Caco-2 (cell line): ENCODE data around the gene KLK2. TPM values are rescaled to one million over a fixed set of nuclear protein-coding genes. Genes with fewer than 3 reads are reported as not detected.

Source experiments
- Bru-seq: library from RNA; stranded (reverse); fragments of 400-500 nt; gene quantifications from one replicate; lab custom pipeline; 2021; lab: Mats Ljungman, UMichigan
- BruChase-seq, 2 experiments: library from RNA; stranded (reverse); fragments of 400-500 nt; gene quantifications; one replicate each; lab custom pipeline; 2021; lab: Mats Ljungman, UMichigan
- BruUV-seq: library from RNA; stranded (reverse); fragments of 400-500 nt; replicated peaks from 2 replicates; lab custom pipeline; 2021; lab: Mats Ljungman, UMichigan
- CTCF ChIA-PET: fragments of 300-600 bp; sonication (Branson Sonifier 250); formaldehyde crosslinking; loops from one replicate; lab custom pipeline; 2022; ENCODE audit warnings: antibody characterized with exemption; lab: Charles Lee
- POLR2A ChIA-PET: fragments of 300-600 bp; sonication (Branson Sonifier 250); formaldehyde crosslinking; loops from one replicate; lab custom pipeline; 2022; ENCODE audit warnings: antibody characterized with exemption; lab: Charles Lee
- DNase-seq, 2 experiments: peaks; one replicate each; pipeline versions ENCODE4 v3.0.0 to v3.0.0-alpha.2; 2020 to 2022
- H3K27me3 ChIP-seq: replicated peaks from 2 replicates; pipeline ENCODE4 v1.6.0; 2011; ENCODE audit warnings: low read length; ENCODE audit not compliant: control insufficient read depth, insufficient read depth
- H3K36me3 ChIP-seq: 2 replicates; pipeline ENCODE4 v1.5.1; 2011; ENCODE audit warnings: low read length; ENCODE audit not compliant: control insufficient read depth, insufficient read depth
- H3K4me1 ChIP-seq: fragments of 250-450 bp; sonication (Bioruptor Pico); 2 replicates; pipeline ENCODE4 v1.5.1; 2020; ENCODE audit warnings: mild to moderate bottlenecking
- H3K4me3 ChIP-seq: 2 replicates; pipeline ENCODE4 v1.5.1; 2011; ENCODE audit warnings: low read depth, mild to moderate bottlenecking, control low read depth, low read length
- H3K9me3 ChIP-seq: fragments of 250-450 bp; sonication (Bioruptor Pico); 2 replicates; pipeline ENCODE4 v1.5.1; 2020; ENCODE audit warnings: mild to moderate bottlenecking, moderate library complexity
- H3K27ac Mint-ChIP-seq: one replicate; pipeline ENCODE4 v1.8.0; 2022; ENCODE audit warnings: mixed read lengths; ENCODE audit not compliant: unreplicated experiment
- H3K27me3 Mint-ChIP-seq: one replicate; pipeline ENCODE4 v1.8.0; 2022; ENCODE audit warnings: mixed read lengths; ENCODE audit not compliant: insufficient read depth, unreplicated experiment
- H3K36me3 Mint-ChIP-seq: one replicate; pipeline ENCODE4 v1.8.0; 2022; ENCODE audit warnings: mild to moderate bottlenecking, mixed read lengths; ENCODE audit not compliant: insufficient read depth, unreplicated experiment
- H3K4me1 Mint-ChIP-seq: one replicate; pipeline ENCODE4 v1.8.0; 2022; ENCODE audit warnings: low read depth, mixed read lengths; ENCODE audit not compliant: unreplicated experiment
- H3K4me3 Mint-ChIP-seq: one replicate; pipeline ENCODE4 v1.8.0; 2022; ENCODE audit warnings: mild to moderate bottlenecking, moderate library complexity, mixed read lengths; ENCODE audit not compliant: unreplicated experiment
- H3K9me3 Mint-ChIP-seq: one replicate; pipeline ENCODE4 v1.8.0; 2022; ENCODE audit warnings: mixed read lengths; ENCODE audit not compliant: unreplicated experiment
- CTCF ChIP-seq, 2 experiments: fragments of 200-600 bp in 1 of 2; IDR thresholded peaks; 1 replicate in 1 of 2; 2 replicates in 1 of 2; pipeline versions ENCODE4 v1.5.1 to v1.8.0; 2011 to 2022; ENCODE audit warnings: antibody characterized with exemption in 1 of 2, control low read depth in 1 of 2, inconsistent platforms in 1 of 2, low read depth in 1 of 2, low read length in 1 of 2, mild to moderate bottlenecking in 1 of 2, moderate library complexity in 1 of 2; ENCODE audit not compliant: insufficient read depth in 1 of 2, severe bottlenecking in 1 of 2, unreplicated experiment in 1 of 2
- intact Hi-C: fragments of 100-400 bp; cut with micrococcal nuclease; formaldehyde crosslinking; loops from one replicate; pipeline ENCODE4 v1.10.0; 2022; ENCODE audit not compliant: unreplicated experiment
- long read RNA-seq: library from polyadenylated mRNA; stranded (forward); transcript quantifications from one replicate; pipeline ENCODE4 v2.0.0, GENCODE V29; 2022
- total RNA-seq: library from RNA; stranded (reverse); gene quantifications from 2 replicates; pipeline ENCODE4 v1.2.3, GENCODE V29; 2022

The KLK2 gene
- total RNA-seq (not detected in 2 replicates), Bru-seq, nascent RNA (not detected), BruChase-seq, experiment 1, labeled RNA remaining after a 2-hour chase (not detected), BruChase-seq, experiment 2, labeled RNA remaining after a 6-hour chase (not detected)
- long read RNA-seq: 0 reads

- no peak for DNase-seq
- no peaks in the 10 kb centered on the region for H3K36me3 Mint-ChIP-seq
- Histone ChIP-seq H3K4me3 (no peak within 1 kb of the TSS), H3K4me1 (no peaks in the 10 kb centered on the region), H3K27me3 (no peaks in the 10 kb centered on the region; the same call in 1 of the 2 replicates), H3K9me3 (no peaks in the 10 kb centered on the region), H3K36me3 (no peaks in the 10 kb centered on the region)
- BruUV-seq: no TSS peak
- ChIA-PET POLR2A (no interaction called here), CTCF (no interaction called here)
- TF ChIP-seq CTCF (IDR thresholded peaks at IDR 0.05; ENCODE audit: insufficient read depth in 1 of 2, low read depth in 1 of 2, low read length in 1 of 2, severe bottlenecking in 1 of 2, unreplicated experiment in 1 of 2): no peak
- H3K27ac Mint-ChIP-seq: no peak within 1 kb of the TSS
- no peaks in the 10 kb centered on the region for H3K4me1 Mint-ChIP-seq
- H3K9me3 Mint-ChIP-seq: no peaks in the 10 kb centered on the region
- H3K4me3 Mint-ChIP-seq: no peak within 1 kb of the TSS
- peaks cover 12% of the 10 kb centered on the region for H3K27me3 Mint-ChIP-seq
- intact Hi-C loops: no loop called here
Measured at GRCh38 chr19:50873056-50873455, at the start of gene KLK2. Gene KLK2, plus strand, starts transcription at chr19:50873439. Its CDS starts 35 bp downstream, at chr19:50873474.

GRCh38 chr19:50826492-50827240 lies 46.6 kb upstream of the KLK2 start:
- peaks cover 7% of the 10 kb centered on the region for H3K36me3 Mint-ChIP-seq
- no peaks in the 10 kb centered on the region for H3K36me3 ChIP-seq
- no peak overlapping the region for H3K27ac Mint-ChIP-seq
- 0 out of 2 replicates have a peak, but pooled peaks cover 5% of the 10 kb centered on the region for H3K4me1 ChIP-seq
- no TSS peak for BruUV-seq
- H3K4me3 Mint-ChIP-seq: no peak overlapping the region
- H3K4me3 ChIP-seq: no peak overlapping the region
- no peaks in the 10 kb centered on the region for H3K9me3 Mint-ChIP-seq
- H3K9me3 ChIP-seq: no peaks in the 10 kb centered on the region
- ChIA-PET POLR2A (no interaction called here), CTCF (no interaction called here)
- no peaks in the 10 kb centered on the region for H3K27me3 ChIP-seq
- TF ChIP-seq CTCF (IDR thresholded peaks at IDR 0.05; ENCODE audit: insufficient read depth in 1 of 2, low read depth in 1 of 2, low read length in 1 of 2, severe bottlenecking in 1 of 2, unreplicated experiment in 1 of 2): no peak
- H3K4me1 Mint-ChIP-seq: no peaks in the 10 kb centered on the region
- H3K27me3 Mint-ChIP-seq: peaks cover 16% of the 10 kb centered on the region
- intact Hi-C loops: no loop called here
- no peak for DNase-seq

GRCh38 chr19:50827476-50827875 lies 45.8 kb upstream of the KLK2 start:
- no peaks in the 10 kb centered on the region for H3K9me3 Mint-ChIP-seq
- intact Hi-C loops: no loop called here
- no peak for DNase-seq
- TF ChIP-seq CTCF (IDR thresholded peaks at IDR 0.05; ENCODE audit: insufficient read depth in 1 of 2, low read depth in 1 of 2, low read length in 1 of 2, severe bottlenecking in 1 of 2, unreplicated experiment in 1 of 2): no peak
- H3K27me3 Mint-ChIP-seq: peaks cover 16% of the 10 kb centered on the region
- ChIA-PET POLR2A (no interaction called here), CTCF (no interaction called here)
- no TSS peak for BruUV-seq
- H3K4me1 Mint-ChIP-seq: no peaks in the 10 kb centered on the region
- Histone ChIP-seq H3K4me3 (no peak overlapping the region), H3K36me3 (no peaks in the 10 kb centered on the region), H3K4me1 (0 out of 2 replicates have a peak, but pooled peaks cover 5% of the 10 kb centered on the region), H3K9me3 (no peaks in the 10 kb centered on the region), H3K27me3 (no peaks in the 10 kb centered on the region)
- H3K27ac Mint-ChIP-seq: no peak overlapping the region
- H3K4me3 Mint-ChIP-seq: no peak overlapping the region
- H3K36me3 Mint-ChIP-seq: peaks cover 10% of the 10 kb centered on the region
